Endothelial cell of umbilical vein (primary cell): Measurements from ENCODE around the gene SUGCT. TPM values are rescaled to one million over a fixed set of nuclear protein-coding genes. Genes with fewer than 3 reads are reported as not detected.

Experiments
- BruUV-seq: library from RNA; stranded (reverse); fragments of 400-500 nt; replicated peaks from 2 replicates; lab custom pipeline; 2021; lab: Mats Ljungman, UMichigan
- CTCF ChIA-PET: fragments of 300-600, 350-600 bp; sonication (Branson Sonifier 250); formaldehyde crosslinking; loops from one replicate; lab custom pipeline; 2021; ENCODE audit warnings: antibody characterized with exemption, inconsistent platforms; lab: Charles Lee
- POLR2A ChIA-PET: fragments of 300-600, 350-600 bp; sonication (Branson Sonifier 250); formaldehyde crosslinking; loops from one replicate; lab custom pipeline; 2021; ENCODE audit warnings: antibody characterized with exemption, inconsistent platforms; lab: Charles Lee
- DNase-seq: peaks from one replicate; pipeline ENCODE4 v3.0.0-alpha.2; 2011; ENCODE audit warnings: low read depth, low spot score
- FAIRE-seq: peaks from 2 replicates; lab custom pipeline; 2011; peaks lifted over from hg19 to GRCh38; lab: Jason Lieb, UNC
- H2AFZ ChIP-seq: 2 replicates; pipeline ENCODE4 v1.6.0; 2012; ENCODE audit warnings: low read depth, low read length, control low read depth, inconsistent platforms
- H3K27ac ChIP-seq: 2 replicates; pipeline ENCODE4 v1.5.1; 2011; ENCODE audit warnings: low read depth, mild to moderate bottlenecking, control low read depth, low read length, moderate library complexity; ENCODE audit not compliant: insufficient read depth
- H3K27me3 ChIP-seq, 2 experiments: 2 replicates each; pipeline versions ENCODE4 v1.6.0 to v1.6.1; 2011; ENCODE audit warnings: low read length in 2 of 2, mixed read lengths in 1 of 2; ENCODE audit not compliant: control insufficient read depth in 2 of 2, insufficient read depth in 2 of 2
- H3K36me3 ChIP-seq, 2 experiments: 2 replicates in 1 of 2; 3 replicates in 1 of 2; pipeline ENCODE4 v1.5.1; 2011; ENCODE audit warnings: low read length in 2 of 2, mild to moderate bottlenecking in 1 of 2, moderate library complexity in 1 of 2; ENCODE audit not compliant: control insufficient read depth in 2 of 2, insufficient read depth in 2 of 2; ENCODE audit errors: extremely low read depth in 1 of 2
- H3K4me1 ChIP-seq: 3 replicates; pipeline ENCODE4 v1.5.1; 2011; ENCODE audit warnings: mild to moderate bottlenecking, low read length; ENCODE audit not compliant: control insufficient read depth, insufficient read depth; ENCODE audit errors: extremely low read depth
- H3K4me2 ChIP-seq: 2 replicates; pipeline ENCODE4 v1.6.1; 2011; ENCODE audit warnings: low read length, control low read depth, mixed read lengths; ENCODE audit not compliant: insufficient read depth
- H3K4me3 ChIP-seq, 3 experiments: fragments of 200-600 bp in 1 of 3; sonication (generic), shearing (Covaris generic) in 1 of 3; replicated peaks in 1 of 3; 2 replicates each; pipeline ENCODE4 v1.5.1; 2011 to 2016; ENCODE audit warnings: control low read depth in 3 of 3, low read length in 3 of 3, mild to moderate bottlenecking in 2 of 3, inconsistent platforms in 1 of 3, low read depth in 1 of 3, moderate library complexity in 1 of 3; ENCODE audit not compliant: insufficient read depth in 1 of 3
- H3K79me2 ChIP-seq: 2 replicates; pipeline ENCODE4 v1.6.0; 2012; ENCODE audit warnings: low read length, inconsistent platforms; ENCODE audit not compliant: control insufficient read depth, insufficient read depth
- H3K9ac ChIP-seq: replicated peaks from 2 replicates; pipeline ENCODE3; 2011; ENCODE audit warnings: low read length, control low read depth; ENCODE audit not compliant: insufficient read depth; ENCODE audit errors: extremely low read depth
- H3K9me1 ChIP-seq: replicated peaks from 3 replicates; pipeline ENCODE4 v1.6.0; 2011; ENCODE audit warnings: mild to moderate bottlenecking, low read length; ENCODE audit not compliant: control insufficient read depth, insufficient read depth; ENCODE audit errors: extremely low read depth
- H3K9me3 ChIP-seq: replicated peaks from 2 replicates; pipeline ENCODE4 v1.5.1; 2012; ENCODE audit warnings: low read length, inconsistent platforms; ENCODE audit not compliant: control insufficient read depth, insufficient read depth
- H4K20me1 ChIP-seq: replicated peaks from 2 replicates; pipeline ENCODE3; 2011; ENCODE audit warnings: mild to moderate bottlenecking, low read length; ENCODE audit not compliant: control insufficient read depth, insufficient read depth; ENCODE audit errors: extremely low read depth
- EZH2 ChIP-seq: IDR thresholded peaks from 2 replicates; pipeline ENCODE4 v1.6.1; 2012; ENCODE audit warnings: borderline replicate concordance, low read depth, mild to moderate bottlenecking, moderate library complexity, low read length, inconsistent platforms; ENCODE audit not compliant: severe bottlenecking
- FOS ChIP-seq: IDR thresholded peaks from 2 replicates; pipeline ENCODE4 v1.6.1; 2011; ENCODE audit warnings: mild to moderate bottlenecking, low read length, moderate library complexity, borderline replicate concordance; ENCODE audit not compliant: insufficient read depth
- GATA2 ChIP-seq: IDR thresholded peaks from 2 replicates; pipeline ENCODE4 v1.7.0; 2011; ENCODE audit warnings: low read depth, mild to moderate bottlenecking, moderate library complexity, mixed read lengths, low read length; ENCODE audit not compliant: insufficient read length, insufficient read depth
- JUN ChIP-seq: IDR thresholded peaks from 2 replicates; pipeline ENCODE4 v1.6.1; 2011; ENCODE audit warnings: borderline replicate concordance, low read depth; ENCODE audit not compliant: insufficient read length, insufficient read depth
- MYC ChIP-seq: IDR thresholded peaks from one replicate; pipeline ENCODE4 v1.6.1; 2011; ENCODE audit warnings: mild to moderate bottlenecking, low read depth, low read length
- POLR2A ChIP-seq: IDR thresholded peaks from 2 replicates; pipeline ENCODE4 v1.6.1; 2012; ENCODE audit warnings: low read depth, mild to moderate bottlenecking, control low read depth, low read length
- POLR2AphosphoS5 ChIP-seq: IDR thresholded peaks from 2 replicates; pipeline ENCODE4 v1.6.1; 2012; ENCODE audit warnings: low read depth, mild to moderate bottlenecking, control low read depth, low read length, moderate library complexity; ENCODE audit not compliant: insufficient read depth
- dilution Hi-C: fragments of 300-500 bp; cut with MboI; formaldehyde crosslinking; loops from one replicate; pipeline ENCODE4 v1.15.0; 2019; ENCODE audit warnings: low sequenced_read_pairs; ENCODE audit not compliant: extremely low pct_ligation_motif_present
- intact Hi-C: fragments of 100-400 bp; cut with micrococcal nuclease; formaldehyde crosslinking; loops from one replicate; pipeline ENCODE4 v1.10.0; 2022
- polyA plus RNA-seq, 4 experiments: library from polyadenylated mRNA; depleted of rRNA in 3 of 4; stranded (reverse) in 3 of 4; unstranded in 1 of 4; fragments of >200 nt; gene quantifications; 2 replicates each; pipeline versions ENCODE4 v1.2.1 to v1.2.3, GENCODE V29; 2011 to 2012; ENCODE audit warnings: missing spikeins in 1 of 4
- total RNA-seq: library from RNA; stranded (reverse); gene quantifications from 2 replicates; pipeline ENCODE4 v1.2.3, GENCODE V29; 2021
- TF ChIP-seq, protein P1 (sequence below): IDR thresholded peaks from 2 replicates; pipeline ENCODE4 v1.6.1; 2011; ENCODE audit not compliant: insufficient read depth, insufficient read length
- TF ChIP-seq, protein P2 (sequence below), 2 donors: IDR thresholded peaks; 1 replicate in 1 of 2; 2 replicates in 1 of 2; pipeline ENCODE4 v1.5.1; 2011; ENCODE audit warnings: low read length in 2 of 2, mild to moderate bottlenecking in 2 of 2, moderate library complexity in 2 of 2, control low read depth in 1 of 2, inconsistent platforms in 1 of 2, low read depth in 1 of 2; ENCODE audit not compliant: insufficient read depth in 1 of 2; ENCODE audit errors: extremely low read depth in 1 of 2

SUGCT gene
- total and polyA plus RNA-seq, 2 donors (not counting 3 experiments of a cell fraction or from before 2014, with no cell fraction given) = 1.2 to 1.4 TPM

DNA sequence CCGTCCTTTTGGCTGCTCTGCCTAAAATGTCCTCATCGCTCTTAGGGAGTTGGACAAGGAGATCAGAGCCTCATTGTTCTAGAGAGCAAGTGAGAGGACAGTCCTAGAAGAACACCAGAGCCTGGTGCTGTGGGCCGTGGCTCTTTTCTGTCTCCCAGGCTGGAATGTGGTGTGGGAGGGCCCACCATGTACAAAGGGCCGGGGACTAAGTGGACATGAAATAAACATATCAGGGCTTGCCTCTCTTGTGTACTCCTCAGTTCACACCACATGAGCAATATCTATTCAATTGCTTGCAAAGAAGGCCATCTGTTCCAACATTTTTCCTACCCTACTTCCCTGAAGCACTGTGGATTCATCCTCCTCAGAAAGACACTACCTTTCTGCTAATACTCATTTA is 510.4 kb downstream of the SUGCT start:
- Histone ChIP-seq H3K79me2 (no peaks in the 10 kb centered on the region), H3K27me3 (no peaks in the 10 kb centered on the region), H3K4me2 (no peak overlapping the region), H3K36me3 (no peaks in the 10 kb centered on the region), H3K4me3 (no peak overlapping the region), H3K27ac (no peak overlapping the region), H4K20me1 (no peaks in the 10 kb centered on the region), H3K9me1 (no peaks in the 10 kb centered on the region), H3K4me1 (no peaks in the 10 kb centered on the region), H2AFZ (no peak overlapping the region), H3K9me3 (no peaks in the 10 kb centered on the region), H3K9ac (no peak overlapping the region)
- no TSS peak for BruUV-seq
- POLR2A ChIA-PET = no interaction called here
- dilution Hi-C loops = no loop called here
- intact Hi-C loops = no loop called here
- TF ChIP-seq MYC = no peak
- TF ChIP-seq GATA2 = no peak
- TF ChIP-seq POLR2A = no peak
- no peak for TF ChIP-seq FOS
- TF ChIP-seq, protein P1, sequence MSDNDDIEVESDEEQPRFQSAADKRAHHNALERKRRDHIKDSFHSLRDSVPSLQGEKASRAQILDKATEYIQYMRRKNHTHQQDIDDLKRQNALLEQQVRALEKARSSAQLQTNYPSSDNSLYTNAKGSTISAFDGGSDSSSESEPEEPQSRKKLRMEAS = no peak
- TF ChIP-seq EZH2 = no peak
- no peak for DNase-seq
- FAIRE-seq = no peak
- CTCF ChIA-PET = no interaction called here

DNA sequence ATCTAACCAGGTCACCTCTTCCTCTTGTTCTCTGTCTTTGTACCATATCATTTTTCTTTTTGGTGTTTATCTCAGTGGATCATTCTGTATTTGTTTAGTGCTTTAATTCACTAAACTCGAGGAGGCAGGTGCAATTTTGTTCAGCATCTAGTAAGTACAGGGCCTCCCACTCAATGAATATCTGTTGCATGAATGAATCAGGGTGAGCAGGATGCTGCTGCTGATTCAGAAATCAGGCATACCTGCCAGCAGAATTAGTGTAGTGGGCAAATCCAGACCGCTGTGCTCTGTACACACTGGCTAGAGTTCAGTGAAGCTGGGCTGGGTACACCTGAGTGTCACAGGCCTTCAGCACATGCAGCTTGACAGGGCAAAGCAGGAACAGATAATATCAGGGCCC is 511.9 kb downstream of the SUGCT start:
- Histone ChIP-seq H2AFZ (no peak overlapping the region), H4K20me1 (no peaks in the 10 kb centered on the region), H3K9me3 (no peaks in the 10 kb centered on the region), H3K79me2 (no peaks in the 10 kb centered on the region), H3K27ac (no peak overlapping the region), H3K36me3 (no peaks in the 10 kb centered on the region), H3K4me1 (no peaks in the 10 kb centered on the region), H3K27me3 (no peaks in the 10 kb centered on the region), H3K4me3 (no peak overlapping the region), H3K9me1 (no peaks in the 10 kb centered on the region), H3K9ac (no peak overlapping the region), H3K4me2 (no peak overlapping the region)
- TF ChIP-seq MYC (no peak), FOS (no peak), EZH2 (no peak), POLR2A (no peak), JUN (no peak), POLR2AphosphoS5 (no peak), GATA2 (no peak)
- TF ChIP-seq, protein P1 = no peak
- TF ChIP-seq, protein P2, sequence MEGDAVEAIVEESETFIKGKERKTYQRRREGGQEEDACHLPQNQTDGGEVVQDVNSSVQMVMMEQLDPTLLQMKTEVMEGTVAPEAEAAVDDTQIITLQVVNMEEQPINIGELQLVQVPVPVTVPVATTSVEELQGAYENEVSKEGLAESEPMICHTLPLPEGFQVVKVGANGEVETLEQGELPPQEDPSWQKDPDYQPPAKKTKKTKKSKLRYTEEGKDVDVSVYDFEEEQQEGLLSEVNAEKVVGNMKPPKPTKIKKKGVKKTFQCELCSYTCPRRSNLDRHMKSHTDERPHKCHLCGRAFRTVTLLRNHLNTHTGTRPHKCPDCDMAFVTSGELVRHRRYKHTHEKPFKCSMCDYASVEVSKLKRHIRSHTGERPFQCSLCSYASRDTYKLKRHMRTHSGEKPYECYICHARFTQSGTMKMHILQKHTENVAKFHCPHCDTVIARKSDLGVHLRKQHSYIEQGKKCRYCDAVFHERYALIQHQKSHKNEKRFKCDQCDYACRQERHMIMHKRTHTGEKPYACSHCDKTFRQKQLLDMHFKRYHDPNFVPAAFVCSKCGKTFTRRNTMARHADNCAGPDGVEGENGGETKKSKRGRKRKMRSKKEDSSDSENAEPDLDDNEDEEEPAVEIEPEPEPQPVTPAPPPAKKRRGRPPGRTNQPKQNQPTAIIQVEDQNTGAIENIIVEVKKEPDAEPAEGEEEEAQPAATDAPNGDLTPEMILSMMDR (IDR thresholded peaks at IDR 0.05; ENCODE audit: extremely low read depth in 1 of 2, insufficient read depth in 1 of 2, low read depth in 1 of 2, low read length in 2 of 2) = no peak
- CTCF ChIA-PET = no interaction called here
- dilution Hi-C loops (no loop called here), intact Hi-C loops (no loop called here)
- POLR2A ChIA-PET = no interaction called here
- DNase-seq = no peak
- BruUV-seq = no TSS peak
- no peak for FAIRE-seq
